K562 (cell line): ENCODE measurements around the gene CAPN12. TPM values are rescaled to one million over a fixed set of nuclear protein-coding genes. Genes with fewer than 3 reads are reported as not detected.
A peak's percentile ranks its signal among the peaks of the same experiment; 100 is the strongest.

ENCODE experiments used
- BRD4 ChIP-seq: fragments of 200-600 bp; sonication (generic); IDR thresholded peaks from 2 replicates; pipeline ENCODE4 v1.6.1; 2017; ENCODE audit warnings: inconsistent platforms
- CSDE1 ChIP-seq, 2 experiments: fragments of 450-650 bp; IDR thresholded peaks; 2 replicates each; pipeline ENCODE4 v1.6.1; 2016; ENCODE audit warnings: mild to moderate bottlenecking in 1 of 2
- EWSR1 ChIP-seq: fragments of 450-650 bp; IDR thresholded peaks from 2 replicates; pipeline ENCODE4 v1.6.1; 2018; ENCODE audit warnings: borderline replicate concordance, mild to moderate bottlenecking, low read depth, moderate library complexity; ENCODE audit not compliant: partially characterized antibody
- GTF2A2 ChIP-seq: IDR thresholded peaks from 2 replicates; pipeline ENCODE4 v1.6.1; 2016; ENCODE audit warnings: mild to moderate bottlenecking, missing genetic modification characterization, missing compliant biosample characterization
- HMBOX1 ChIP-seq: sonication (generic); IDR thresholded peaks from 2 replicates; pipeline ENCODE4 v1.6.1; 2016
- HMG20B ChIP-seq: fragments of 250-450 bp; sonication (Bioruptor Pico); IDR thresholded peaks from 2 replicates; pipeline ENCODE4 v1.5.0; 2021; ENCODE audit warnings: mild to moderate bottlenecking
- KLF6 ChIP-seq: fragments of 250-450 bp; sonication (Bioruptor Pico); IDR thresholded peaks from 2 replicates; pipeline ENCODE4 v1.4.0; 2020; ENCODE audit warnings: mild to moderate bottlenecking, moderate library complexity, borderline replicate concordance
- MAFK ChIP-seq: IDR thresholded peaks from 2 replicates; pipeline ENCODE4 v1.6.1; 2011; ENCODE audit warnings: low read length, improper control_type of control experiment
- MEF2D ChIP-seq: conservative IDR thresholded peaks from 2 replicates; pipeline ENCODE4 v1.6.1; 2016; ENCODE audit warnings: low read depth, missing genetic modification characterization, missing compliant biosample characterization
- MLX ChIP-seq, 2 experiments: fragments of 450-650 bp in 1 of 2; sonication (generic) in 1 of 2; formaldehyde crosslinking; conservative IDR thresholded peaks; 2 replicates each; pipeline versions ENCODE4 v1.4.0 to v1.8.1; 2020 to 2022; ENCODE audit warnings: mild to moderate bottlenecking in 1 of 2, missing genetic modification reagents in 1 of 2
- NR1H2 ChIP-seq: sonication (generic); formaldehyde crosslinking; IDR thresholded peaks from 2 replicates; pipeline ENCODE4 v1.4.0; 2020; ENCODE audit warnings: mild to moderate bottlenecking, missing genetic modification reagents
- POLR2B ChIP-seq: fragments of 450-650 bp; IDR thresholded peaks from 2 replicates; pipeline ENCODE4 v1.6.1; 2018; ENCODE audit warnings: low read depth; ENCODE audit not compliant: partially characterized antibody
- PTTG1 ChIP-seq: fragments of 450-650 bp; IDR thresholded peaks from 2 replicates; pipeline ENCODE4 v1.6.1; 2016; ENCODE audit warnings: low read depth, mild to moderate bottlenecking, missing genetic modification characterization, missing compliant biosample characterization
- RAD21 ChIP-seq, 2 experiments: fragments of 250-450 bp in 1 of 2; fragments of 450-650 bp in 1 of 2; sonication (Bioruptor Pico) in 1 of 2; formaldehyde crosslinking in 1 of 2; IDR thresholded peaks in 1 of 2; conservative IDR thresholded peaks in 1 of 2; 2 replicates each; pipeline versions ENCODE4 v1.4.0 to v1.8.0; 2020 to 2022; ENCODE audit warnings: mild to moderate bottlenecking in 2 of 2, moderate library complexity in 1 of 2
- RB1 ChIP-seq: fragments of 450-650 bp; IDR thresholded peaks from 2 replicates; pipeline ENCODE4 v1.6.1; 2017; ENCODE audit warnings: low read depth, mild to moderate bottlenecking
- RNF219 ChIP-seq: fragments of 250-450 bp; sonication (Bioruptor Pico); IDR thresholded peaks from 2 replicates; pipeline ENCODE4 v1.5.0; 2022; ENCODE audit warnings: mild to moderate bottlenecking
- SMC3 ChIP-seq: conservative IDR thresholded peaks from 2 replicates; pipeline ENCODE4 v1.6.1; 2011; ENCODE audit warnings: low read depth, low read length, improper control_type of control experiment; ENCODE audit not compliant: insufficient read depth
- SREBF1 ChIP-seq: fragments of 150-350 bp; IDR thresholded peaks from 2 replicates; pipeline ENCODE4 v1.6.1; 2014; ENCODE audit warnings: antibody characterized with exemption, low read depth, low read length, borderline replicate concordance
- THRAP3 ChIP-seq: fragments of 450-650 bp; IDR thresholded peaks from 2 replicates; pipeline ENCODE4 v1.6.1; 2016; ENCODE audit warnings: mild to moderate bottlenecking, inconsistent platforms, borderline replicate concordance
- ZNF3 ChIP-seq: fragments of 250-450 bp; sonication (Bioruptor Pico); IDR thresholded peaks from 2 replicates; pipeline ENCODE4 v1.5.0; 2021; ENCODE audit warnings: mild to moderate bottlenecking, moderate library complexity
- ZNF444 ChIP-seq: fragments of 250-450 bp; sonication (Bioruptor Pico); IDR thresholded peaks from 2 replicates; pipeline ENCODE4 v1.4.0; 2020; ENCODE audit warnings: mild to moderate bottlenecking, moderate library complexity
- polyA plus RNA-seq, 8 experiments: library from polyadenylated mRNA; depleted of rRNA in 4 of 8; stranded (reverse) in 5 of 8; unstranded in 3 of 8; fragments of >200 nt; fragmentation: Nextera tagmentation in 2 of 8; fragmentation: Illumina TruSeq in 1 of 8; extraction: Ambion mirVana in 2 of 8; extraction: Trizol in 1 of 8; gene quantifications; 2 replicates each; pipeline versions ENCODE4 v1.2.1 to v1.2.3, GENCODE V29; 2011 to 2014; ENCODE audit warnings: inconsistent platforms in 1 of 8, missing spikeins in 1 of 8
- total RNA-seq, 7 experiments: library from RNA; depleted of rRNA in 6 of 7; stranded (reverse); fragments of >200 nt in 6 of 7; fragmentation: Illumina TruSeq in 2 of 7; extraction: Trizol in 2 of 7; gene quantifications; 2 replicates each; pipeline versions ENCODE4 v1.2.1 to v1.2.3, GENCODE V29; 2011 to 2021; ENCODE audit warnings: low replicate concordance in 1 of 7

Gene CAPN12
- total and polyA plus RNA-seq, 9 of the 15 experiments (the other 6 are each of a cell fraction or from before 2014, with no cell fraction given) = 0.83 to 7.0 (median 1.6) TPM

- TF ChIP-seq POLR2B (no peak), SREBF1 (no peak), ZNF444 (CRISPR knock-in tag) (no peak), RNF219 (CRISPR knock-in tag) (no peak), BRD4 (no peak), CSDE1 (IDR thresholded peaks at IDR 0.05) (no peak), RB1 (no peak), NR1H2 (CRISPR knock-in tag) (no peak), HMG20B (no peak), SMC3 (peak; percentile 84), PTTG1 (no peak), RAD21 (CRISPR knock-in tag; conservative IDR thresholded peaks at IDR 0.05 in 1 of 2, IDR thresholded peaks at IDR 0.05 in 1 of 2) (peak; percentile 61 to 75), GTF2A2 (tag) (no peak), MAFK (no peak), EWSR1 (no peak), MEF2D (no peak), MLX (CRISPR knock-in tag; conservative IDR thresholded peaks at IDR 0.05) (no peak), HMBOX1 (no peak), KLF6 (CRISPR knock-in tag) (no peak), THRAP3 (no peak), ZNF3 (CRISPR knock-in tag) (no peak)
Observed at GRCh38 chr19:38729653-38730469, 14.4 kb downstream of the CAPN12 start (continued).
